ENCODE measurements around the gene LRRC15. TPM values are rescaled to one million over a fixed set of nuclear protein-coding genes. Genes with fewer than 3 reads are reported as not detected.

The LRRC15 gene
- total RNA-seq, 4 donors from 2014 or later = 0.14 to 0.32 TPM; not detected in 2

DNA sequence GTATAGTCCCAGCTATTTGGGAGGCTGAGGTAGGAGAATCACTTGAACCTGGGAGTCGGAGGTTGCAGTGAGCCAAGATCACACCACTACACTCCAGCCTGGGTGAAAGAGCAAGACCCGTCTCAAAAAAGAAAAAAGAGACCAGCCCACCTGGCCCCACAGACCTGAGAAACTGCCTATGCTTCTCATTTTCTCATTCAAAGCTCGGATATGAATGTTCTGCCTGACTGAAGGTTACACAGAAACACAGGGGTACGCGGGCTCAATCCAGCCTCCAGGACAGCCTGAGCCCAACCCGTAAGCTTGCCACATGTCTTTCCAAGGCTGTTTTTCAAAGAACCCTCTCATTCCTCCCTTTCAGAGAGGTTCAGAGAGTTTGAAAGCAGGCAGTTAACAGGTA lies 9.7 kb upstream of the LRRC15 start:
- no peak overlapping the region for H3K27ac ChIP-seq
- H3K4me3 ChIP-seq = no peak overlapping the region
- no peaks in the 10 kb centered on the region for H3K4me1 ChIP-seq
- 72 to 74% methylated on average over 6 of the region's 6 CpGs for WGBS, 2 donors (ENCODE audit: low coverage in 1 of 2)
- DNase-seq = no peak
- TF ChIP-seq, protein P1, sequence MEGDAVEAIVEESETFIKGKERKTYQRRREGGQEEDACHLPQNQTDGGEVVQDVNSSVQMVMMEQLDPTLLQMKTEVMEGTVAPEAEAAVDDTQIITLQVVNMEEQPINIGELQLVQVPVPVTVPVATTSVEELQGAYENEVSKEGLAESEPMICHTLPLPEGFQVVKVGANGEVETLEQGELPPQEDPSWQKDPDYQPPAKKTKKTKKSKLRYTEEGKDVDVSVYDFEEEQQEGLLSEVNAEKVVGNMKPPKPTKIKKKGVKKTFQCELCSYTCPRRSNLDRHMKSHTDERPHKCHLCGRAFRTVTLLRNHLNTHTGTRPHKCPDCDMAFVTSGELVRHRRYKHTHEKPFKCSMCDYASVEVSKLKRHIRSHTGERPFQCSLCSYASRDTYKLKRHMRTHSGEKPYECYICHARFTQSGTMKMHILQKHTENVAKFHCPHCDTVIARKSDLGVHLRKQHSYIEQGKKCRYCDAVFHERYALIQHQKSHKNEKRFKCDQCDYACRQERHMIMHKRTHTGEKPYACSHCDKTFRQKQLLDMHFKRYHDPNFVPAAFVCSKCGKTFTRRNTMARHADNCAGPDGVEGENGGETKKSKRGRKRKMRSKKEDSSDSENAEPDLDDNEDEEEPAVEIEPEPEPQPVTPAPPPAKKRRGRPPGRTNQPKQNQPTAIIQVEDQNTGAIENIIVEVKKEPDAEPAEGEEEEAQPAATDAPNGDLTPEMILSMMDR (IDR thresholded peaks at IDR 0.05) = no peak
- TF ChIP-seq POLR2AphosphoS5 (IDR thresholded peaks at IDR 0.05) = no peak
- no peak for TF ChIP-seq EP300 (IDR thresholded peaks at IDR 0.05; ENCODE audit: low read depth)
- no peak for TF ChIP-seq POLR2A (IDR thresholded peaks at IDR 0.05)
- H3K27me3 ChIP-seq = no peaks in the 10 kb centered on the region
- H3K36me3 ChIP-seq = no peaks in the 10 kb centered on the region
- H3K9me3 ChIP-seq = no peaks in the 10 kb centered on the region
- in situ Hi-C loops (cut with MboI; ENCODE audit: low pct_ligation_motif_present in 1 of 4, low pct_unique_long_range_greater_than_20kb in 1 of 4, low sequenced_read_pairs in 3 of 4) = no loop called here
- intact Hi-C loops (cut with DNase I; ENCODE audit: low total_unique reads) = no loop called here

- H3K9me3 ChIP-seq = no peaks in the 10 kb centered on the region
- in situ Hi-C loops (cut with MboI; ENCODE audit: low pct_ligation_motif_present in 1 of 4, low pct_unique_long_range_greater_than_20kb in 1 of 4, low sequenced_read_pairs in 3 of 4) = no loop called here
- DNase-seq = no peak
- intact Hi-C loops (cut with DNase I; ENCODE audit: low total_unique reads) = no loop called here
- no peaks in the 10 kb centered on the region for H3K27me3 ChIP-seq
- no peak overlapping the region for H3K27ac ChIP-seq
- H3K4me3 ChIP-seq = no peak overlapping the region
- TF ChIP-seq, protein P1 (IDR thresholded peaks at IDR 0.05) = no peak
- TF ChIP-seq POLR2A (IDR thresholded peaks at IDR 0.05) (no peak), POLR2AphosphoS5 (IDR thresholded peaks at IDR 0.05) (no peak), EP300 (IDR thresholded peaks at IDR 0.05; ENCODE audit: low read depth) (no peak)
- WGBS, 2 donors (ENCODE audit: low coverage in 1 of 2) = 86 to 91% methylated on average over 1 of the region's 1 CpG
- H3K36me3 ChIP-seq = no peaks in the 10 kb centered on the region
- H3K4me1 ChIP-seq = no peaks in the 10 kb centered on the region
These were observed 8.2 kb upstream of the LRRC15 start for GRCh38 chr3:194377708-194378107.

- TF ChIP-seq EP300 (IDR thresholded peaks at IDR 0.05; ENCODE audit: low read depth) (no peak), POLR2A (IDR thresholded peaks at IDR 0.05) (no peak), POLR2AphosphoS5 (IDR thresholded peaks at IDR 0.05) (no peak)
- TF ChIP-seq, protein P1 (IDR thresholded peaks at IDR 0.05) = no peak
These were observed 6.7 kb upstream of the LRRC15 start for GRCh38 chr3:194376241-194376560.

GRCh38 chr3:194375473-194376240 lies 6.1 kb upstream of the LRRC15 start:
- no peak for TF ChIP-seq POLR2A (IDR thresholded peaks at IDR 0.05)
- no peak for TF ChIP-seq POLR2AphosphoS5 (IDR thresholded peaks at IDR 0.05)
- TF ChIP-seq EP300 (IDR thresholded peaks at IDR 0.05; ENCODE audit: low read depth) = no peak
- H3K9me3 ChIP-seq = no peaks in the 10 kb centered on the region
- H3K4me3 ChIP-seq = no peak overlapping the region
- in situ Hi-C loops (cut with MboI; ENCODE audit: low pct_ligation_motif_present in 1 of 4, low pct_unique_long_range_greater_than_20kb in 1 of 4, low sequenced_read_pairs in 3 of 4) = no loop called here
- H3K27me3 ChIP-seq = no peaks in the 10 kb centered on the region
- WGBS, 2 donors (ENCODE audit: low coverage in 1 of 2) = 56 to 82% methylated on average over 7 to 15 of the region's 15 CpGs
- no peaks in the 10 kb centered on the region for H3K36me3 ChIP-seq
- intact Hi-C loops (cut with DNase I; ENCODE audit: low total_unique reads) = no loop called here
- H3K27ac ChIP-seq = no peak overlapping the region
- H3K4me1 ChIP-seq = no peaks in the 10 kb centered on the region
- no peak for DNase-seq

More at GRCh38 chr3:194376241-194376560, 6.7 kb upstream of the LRRC15 start:
- H3K4me3 ChIP-seq = no peak overlapping the region
- H3K27me3 ChIP-seq = no peaks in the 10 kb centered on the region
- H3K9me3 ChIP-seq = no peaks in the 10 kb centered on the region
- H3K27ac ChIP-seq = no peak overlapping the region
- in situ Hi-C loops (cut with MboI; ENCODE audit: low pct_ligation_motif_present in 1 of 4, low pct_unique_long_range_greater_than_20kb in 1 of 4, low sequenced_read_pairs in 3 of 4) (no loop called here), intact Hi-C loops (cut with DNase I; ENCODE audit: low total_unique reads) (no loop called here)
- no peaks in the 10 kb centered on the region for H3K4me1 ChIP-seq
- DNase-seq = no peak
- no peaks in the 10 kb centered on the region for H3K36me3 ChIP-seq
- 75 to 89% methylated on average over 9 to 10 of the region's 10 CpGs for WGBS, 2 donors (ENCODE audit: low coverage in 1 of 2)

Data from transverse colon (tissue), 4 donors.